GM18505 (cell line): ENCODE measurements around the gene TLE1.
"Not testable (repeated sequence)": the region's sequence is repeated elsewhere in the genome, so short reads cannot be mapped to it uniquely, and the experiment has no call there.

Experiments
- ATAC-seq: cut with Tn5 transposase; IDR thresholded peaks from one replicate; pipeline ENCODE4 v1.9.1; 2021; ENCODE audit not compliant: unreplicated experiment
- POLR2A ChIP-seq: IDR thresholded peaks from 4 replicates; pipeline ENCODE4 v1.6.1; 2011; ENCODE audit warnings: borderline replicate concordance; ENCODE audit not compliant: insufficient read depth, insufficient read length; ENCODE audit errors: extremely low read depth

The TLE1 gene

DNA sequence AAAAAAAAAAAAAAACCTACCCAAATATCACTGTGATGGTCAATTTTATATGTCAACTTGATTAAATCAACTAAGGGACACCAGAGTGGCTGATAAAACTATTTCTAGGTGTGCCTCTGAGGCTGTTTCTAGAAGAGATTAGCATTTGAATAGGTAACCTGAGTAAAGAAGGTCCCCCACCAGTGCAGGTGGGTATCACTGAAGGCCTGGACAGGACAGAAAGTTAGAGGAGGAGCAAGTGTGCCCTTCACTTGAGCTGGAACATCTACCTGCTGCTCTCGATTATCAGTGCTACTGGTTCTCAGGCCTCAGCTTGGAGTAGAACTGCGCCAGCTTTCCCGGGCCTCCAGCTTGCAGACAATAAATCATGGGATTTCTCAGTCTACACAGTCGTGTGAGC, 88.7 kb downstream of the TLE1 start:
- no peak for ATAC-seq
- no peak for TF ChIP-seq POLR2A

- TF ChIP-seq POLR2A = no peak
- no peak for ATAC-seq
Measured at GRCh38 chr9:81599837-81600236, 89.5 kb downstream of the TLE1 start.

- ATAC-seq = no peak
- no peak for TF ChIP-seq POLR2A
Measured at GRCh38 chr9:81598811-81599210, 90.5 kb downstream of the TLE1 start.

DNA sequence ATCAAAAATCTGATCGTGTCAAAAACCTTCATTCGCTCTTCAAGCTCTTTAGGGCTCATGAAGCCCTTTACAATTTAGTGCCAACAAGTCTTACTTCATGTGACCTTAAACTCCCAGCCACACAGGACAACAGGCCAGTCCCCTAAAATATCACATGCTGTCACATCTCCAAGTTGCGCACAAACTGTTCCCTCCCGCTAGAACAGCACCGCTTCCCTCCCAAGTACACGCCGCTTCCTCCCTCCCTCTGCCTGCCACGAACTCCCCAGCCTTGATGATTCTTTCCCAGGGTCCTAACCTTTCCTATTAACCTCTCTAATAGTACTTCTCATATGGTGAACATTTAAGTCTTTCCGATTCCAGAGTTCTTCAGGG, 91.2 kb downstream of the TLE1 start:
- ATAC-seq = no peak
- TF ChIP-seq POLR2A = no peak

GRCh38 chr9:81597419-81598122, 91.8 kb downstream of the TLE1 start:
- ATAC-seq = no peak
- no peak for TF ChIP-seq POLR2A

- no peak for TF ChIP-seq POLR2A
- ATAC-seq = no peak
Measured at GRCh38 chr9:81596679-81597418, 92.5 kb downstream of the TLE1 start.

DNA sequence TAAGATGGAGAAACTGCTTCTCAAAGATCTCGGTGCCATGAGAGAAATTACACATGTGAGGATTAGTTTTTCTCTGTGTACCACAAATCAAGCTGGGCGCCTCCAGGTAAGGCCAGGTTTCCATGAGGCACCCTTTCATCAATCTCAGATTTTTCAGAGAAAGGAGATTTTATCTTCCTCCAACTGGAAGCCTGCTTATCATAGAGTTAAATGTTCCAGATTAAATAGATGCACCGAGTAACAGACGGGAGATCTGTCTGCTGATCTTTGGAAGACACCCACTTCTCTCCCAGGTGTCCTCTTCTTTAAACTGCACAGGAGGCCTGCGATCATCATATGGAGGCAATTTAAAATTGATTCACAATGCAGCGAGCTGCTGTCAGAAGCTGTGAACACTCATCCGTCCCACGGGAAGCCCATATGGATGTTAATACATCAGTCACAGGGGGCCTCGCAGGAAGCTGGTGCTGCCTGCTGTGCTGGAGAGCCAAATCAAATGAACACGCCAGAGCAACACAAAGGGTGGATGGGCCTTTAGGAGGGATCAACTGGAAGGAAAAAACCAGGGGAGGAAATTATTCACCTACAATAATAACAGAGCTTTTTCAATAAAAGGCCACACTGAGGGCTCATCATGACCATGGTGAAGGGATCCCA, 93.3 kb downstream of the TLE1 start:
- no peak for TF ChIP-seq POLR2A

GRCh38 chr9:81595293-81595692, 94.1 kb downstream of the TLE1 start:
- ATAC-seq = not testable (repeated sequence)

More for the DNA sequence above, 93.3 kb downstream of the TLE1 start:
- no peak for ATAC-seq

- TF ChIP-seq POLR2A = no peak
- no peak for ATAC-seq
Measured at GRCh38 chr9:81594415-81594814, 94.9 kb downstream of the TLE1 start.

- no peak for ATAC-seq
- TF ChIP-seq POLR2A = no peak
Measured at GRCh38 chr9:81592887-81593266, 96.5 kb downstream of the TLE1 start.

DNA sequence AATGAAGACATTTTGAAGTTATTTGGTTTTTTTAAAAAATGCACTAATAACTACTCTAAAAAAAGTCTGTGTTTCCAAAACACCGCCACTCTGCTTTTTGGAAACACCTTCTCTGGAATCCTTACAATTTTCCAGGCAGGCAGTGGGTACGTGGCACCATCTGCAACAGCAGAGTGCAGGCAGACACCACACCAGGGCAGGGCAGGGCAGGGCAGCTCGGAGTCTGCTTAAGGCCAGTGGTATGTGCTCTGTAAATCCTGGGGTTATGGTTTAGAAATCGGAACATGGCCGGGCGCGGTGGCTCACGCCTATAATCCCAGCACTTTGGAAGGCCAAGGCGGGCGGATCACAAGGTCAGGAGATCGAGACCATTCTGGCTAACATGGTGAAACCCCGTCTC, 97.6 kb downstream of the TLE1 start:
- no peak for ATAC-seq

GRCh38 chr9:81590688-81591087, 98.7 kb downstream of the TLE1 start:
- no peak for TF ChIP-seq POLR2A
- ATAC-seq = no peak

More for the DNA sequence above, 97.6 kb downstream of the TLE1 start:
- no peak for TF ChIP-seq POLR2A

GRCh38 chr9:81589819-81590218, 99.5 kb downstream of the TLE1 start:
- no peak for ATAC-seq
- TF ChIP-seq POLR2A = no peak

DNA sequence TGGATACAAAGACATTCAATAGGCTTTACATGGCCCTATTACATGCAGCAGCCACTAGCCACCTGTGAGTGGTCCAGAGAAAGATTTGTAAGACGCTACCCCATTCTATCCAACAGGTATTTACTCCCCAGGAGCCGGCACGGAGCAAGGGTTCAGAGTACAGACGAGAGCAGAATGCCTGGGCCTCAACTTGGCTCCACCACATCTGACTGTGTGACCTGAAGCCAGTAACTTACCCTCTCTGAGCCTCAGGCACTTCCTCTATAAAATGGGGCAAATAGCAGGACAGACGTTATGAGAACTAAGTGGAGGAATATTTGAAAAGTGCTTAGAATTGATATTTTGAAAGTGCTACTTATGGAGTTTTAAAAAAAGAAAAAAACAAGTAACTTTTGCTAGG, 100.0 kb downstream of the TLE1 start:
- no peak for TF ChIP-seq POLR2A
- no peak for ATAC-seq
